OCI-LY3 (cell line): Measurements from ENCODE around the gene NRP1.

Experiments
- EZH2phosphoT487 ChIP-seq: fragments of 200-600 bp; shearing (Covaris generic); IDR thresholded peaks from 2 replicates; pipeline ENCODE4 v1.6.1; 2018; ENCODE audit warnings: antibody characterized with exemption, mixed run types, low read depth
- TF ChIP-seq, protein P1 (sequence below): fragments of 200-600, 300-600 bp; sonication (generic); IDR thresholded peaks from 2 replicates; pipeline ENCODE4 v1.5.1; 2014; ENCODE audit warnings: antibody characterized with exemption, low read length, low read depth

DNA sequence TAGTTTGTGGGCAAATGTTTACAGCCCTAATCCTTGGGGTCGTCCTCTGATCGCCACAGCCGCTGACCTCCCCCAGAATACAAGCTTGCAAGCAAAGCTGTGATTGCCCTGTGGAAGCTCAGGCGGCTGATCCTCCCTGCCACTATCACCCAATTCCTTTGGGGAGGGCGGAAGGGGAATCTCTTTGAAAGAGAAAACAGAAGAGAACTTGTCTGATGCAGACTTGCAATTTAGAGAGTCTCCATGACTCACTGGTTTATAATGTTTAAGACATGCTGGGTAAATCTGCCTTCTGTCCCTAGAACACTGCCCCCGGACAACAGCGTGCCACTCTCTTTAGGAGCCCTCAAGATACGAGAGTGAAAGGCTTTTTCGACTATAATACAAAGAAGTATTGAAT lies 75.5 kb downstream of the NRP1 start:
- TF ChIP-seq, protein P1, sequence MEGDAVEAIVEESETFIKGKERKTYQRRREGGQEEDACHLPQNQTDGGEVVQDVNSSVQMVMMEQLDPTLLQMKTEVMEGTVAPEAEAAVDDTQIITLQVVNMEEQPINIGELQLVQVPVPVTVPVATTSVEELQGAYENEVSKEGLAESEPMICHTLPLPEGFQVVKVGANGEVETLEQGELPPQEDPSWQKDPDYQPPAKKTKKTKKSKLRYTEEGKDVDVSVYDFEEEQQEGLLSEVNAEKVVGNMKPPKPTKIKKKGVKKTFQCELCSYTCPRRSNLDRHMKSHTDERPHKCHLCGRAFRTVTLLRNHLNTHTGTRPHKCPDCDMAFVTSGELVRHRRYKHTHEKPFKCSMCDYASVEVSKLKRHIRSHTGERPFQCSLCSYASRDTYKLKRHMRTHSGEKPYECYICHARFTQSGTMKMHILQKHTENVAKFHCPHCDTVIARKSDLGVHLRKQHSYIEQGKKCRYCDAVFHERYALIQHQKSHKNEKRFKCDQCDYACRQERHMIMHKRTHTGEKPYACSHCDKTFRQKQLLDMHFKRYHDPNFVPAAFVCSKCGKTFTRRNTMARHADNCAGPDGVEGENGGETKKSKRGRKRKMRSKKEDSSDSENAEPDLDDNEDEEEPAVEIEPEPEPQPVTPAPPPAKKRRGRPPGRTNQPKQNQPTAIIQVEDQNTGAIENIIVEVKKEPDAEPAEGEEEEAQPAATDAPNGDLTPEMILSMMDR: no peak
- no peak for TF ChIP-seq EZH2phosphoT487
